Eye (tissue), 1 donor: ENCODE data around the gene ZFYVE28.

Source experiments
- DNase-seq: peaks from one replicate; pipeline ENCODE4 v3.0.0-alpha.2; 2015

The ZFYVE28 gene

GRCh38 chr4:2365054-2365912, 53.2 kb downstream of the ZFYVE28 start:
- peak; percentile 41 for DNase-seq

DNA sequence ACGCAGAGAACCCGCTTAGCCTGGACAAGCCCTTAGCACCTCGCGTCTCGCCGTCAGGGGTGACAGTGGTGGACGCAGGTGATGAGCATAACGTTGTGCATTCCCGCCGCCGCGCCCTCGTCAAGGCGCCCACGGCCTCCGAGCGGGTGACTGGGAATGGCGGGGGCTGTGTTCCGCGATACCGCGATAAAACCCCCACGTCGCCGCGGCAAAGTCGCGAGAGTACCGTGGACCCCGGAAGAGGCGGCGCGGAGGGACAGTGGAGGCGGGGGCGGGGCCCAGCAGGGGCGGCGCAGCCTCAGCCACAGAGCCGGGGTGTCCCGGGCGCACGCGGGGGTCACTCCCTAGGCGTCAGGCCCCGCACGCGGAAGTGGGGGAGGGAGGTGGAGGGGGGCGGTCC, 53.8 kb downstream of the ZFYVE28 start:
- DNase-seq = peak; percentile 53

DNA sequence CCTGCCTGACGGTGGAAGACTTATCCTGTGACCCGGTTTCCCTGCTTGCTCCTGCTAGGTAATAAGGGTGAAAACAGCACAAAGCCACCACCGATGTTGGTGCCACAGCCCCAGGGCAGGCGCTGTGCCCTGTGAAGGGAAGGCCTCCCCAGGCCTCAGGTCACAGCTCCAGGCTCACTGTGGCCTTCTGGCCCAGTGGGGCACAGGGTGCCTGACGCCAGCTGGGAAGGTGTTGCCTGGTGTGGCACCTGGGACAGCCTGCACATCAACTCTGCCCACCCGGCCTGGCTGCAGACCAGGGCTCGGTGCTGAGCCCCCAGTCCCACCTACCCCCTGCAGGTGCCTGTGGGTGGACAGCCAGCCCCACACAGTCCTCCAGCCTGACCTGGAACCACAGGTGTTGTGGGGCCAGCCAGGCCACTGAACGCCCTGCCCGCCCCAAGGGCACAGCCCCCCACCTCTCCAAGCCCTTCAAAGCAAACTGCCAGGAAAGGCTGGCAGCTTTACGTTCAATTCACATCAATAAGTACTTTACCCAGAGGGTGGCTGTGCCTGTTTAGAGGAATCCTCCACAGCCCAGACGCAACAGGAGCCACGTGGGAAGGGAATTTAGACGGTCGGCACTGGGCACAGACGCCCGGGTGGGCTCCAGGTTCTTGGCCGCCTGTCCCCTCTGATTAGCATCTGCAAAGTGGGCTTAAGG, 54.3 kb downstream of the ZFYVE28 start:
- DNase-seq = no peak

GRCh38 chr4:2363056-2363721, 55.3 kb downstream of the ZFYVE28 start:
- DNase-seq = peak; percentile 4

- DNase-seq = no peak
These were observed 56.0 kb downstream of the ZFYVE28 start for GRCh38 chr4:2362266-2363055.

DNA sequence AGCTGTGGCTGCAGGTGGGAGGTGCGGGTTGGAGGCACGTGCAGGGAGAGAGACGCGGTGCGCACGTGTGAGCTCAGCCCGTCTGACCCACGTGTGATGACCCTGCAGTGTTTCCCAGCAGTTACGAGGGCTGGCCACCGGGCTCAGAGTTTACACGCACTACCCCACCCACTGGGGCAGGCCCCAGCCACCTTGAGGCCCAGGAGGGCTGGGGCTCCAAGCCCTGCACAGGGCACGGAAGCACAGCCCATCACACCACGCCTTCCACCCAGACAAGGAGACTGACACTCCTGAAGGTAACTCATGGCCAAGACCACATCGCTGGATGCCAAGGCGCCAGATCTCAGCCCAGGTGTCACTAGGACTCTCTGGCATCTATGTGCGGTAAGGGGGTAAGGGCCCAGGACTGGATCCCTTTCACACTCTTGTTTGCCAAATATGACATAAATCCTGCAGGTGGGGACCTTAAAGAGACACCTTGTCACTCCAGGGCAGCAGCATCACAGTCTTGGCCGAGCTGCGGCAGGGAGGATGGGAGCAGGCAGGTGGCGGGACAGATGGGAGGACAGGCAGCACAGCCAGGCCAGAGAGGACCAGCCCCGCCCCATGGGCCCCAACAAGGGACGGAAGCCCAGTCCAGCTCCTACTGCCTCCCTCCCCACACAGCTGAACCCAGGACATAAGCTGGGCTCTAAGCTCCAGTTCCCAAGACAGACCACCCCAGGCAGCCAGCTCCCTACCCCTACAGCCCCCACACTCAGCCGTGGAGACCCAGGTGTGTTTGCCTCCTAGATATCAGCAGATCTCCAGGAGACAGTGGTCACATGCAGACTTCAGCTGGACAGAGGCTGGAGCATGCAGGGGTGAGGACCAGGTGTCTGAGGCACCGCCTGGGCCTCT, 56.8 kb downstream of the ZFYVE28 start:
- DNase-seq = peak; percentile 40

DNA sequence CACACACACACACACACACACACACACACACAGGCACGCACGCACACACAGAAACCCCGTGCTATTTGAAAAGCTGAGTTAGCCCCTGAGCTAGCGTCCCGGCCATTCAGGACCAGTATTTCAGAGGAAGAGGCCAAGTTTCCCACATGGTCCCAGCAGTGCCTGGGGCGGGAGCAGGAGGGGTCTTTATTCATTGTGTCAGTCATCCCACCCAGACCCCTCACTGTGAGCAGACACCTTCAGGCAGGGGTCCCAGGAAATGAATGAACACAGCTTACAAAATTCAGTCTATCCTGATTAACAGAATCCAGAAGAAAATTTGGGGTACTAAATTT, 58.1 kb downstream of the ZFYVE28 start:
- no peak for DNase-seq

GRCh38 chr4:2359591-2360395, 58.7 kb downstream of the ZFYVE28 start:
- no peak for DNase-seq

- DNase-seq = no peak
These were observed 60.4 kb downstream of the ZFYVE28 start for GRCh38 chr4:2357821-2358745.

- no peak for DNase-seq
These were observed 62.0 kb downstream of the ZFYVE28 start for GRCh38 chr4:2356123-2357069.

GRCh38 chr4:2354760-2355159, 63.7 kb downstream of the ZFYVE28 start:
- DNase-seq = no peak

DNA sequence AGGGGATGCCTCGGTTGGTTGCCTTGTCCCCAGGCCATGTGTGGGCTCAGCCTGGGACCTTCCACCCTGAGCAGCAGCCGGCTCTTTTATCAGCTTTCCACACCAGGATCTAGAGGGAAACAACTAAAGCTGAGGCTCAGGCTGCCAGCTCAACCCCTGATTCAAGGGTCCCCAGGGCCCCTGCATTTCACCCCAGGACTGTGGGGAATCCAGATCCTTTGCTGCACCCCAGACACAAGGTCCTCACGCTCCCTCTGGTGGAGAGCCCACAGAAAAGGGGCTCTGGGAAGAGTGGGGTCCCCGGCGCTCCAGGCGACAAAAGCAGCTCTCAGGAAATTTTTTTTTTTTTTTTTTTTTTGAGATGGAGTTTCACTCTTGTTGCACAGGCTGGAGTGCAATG, 64.3 kb downstream of the ZFYVE28 start:
- DNase-seq = peak; percentile 7

- peak; percentile 20 for DNase-seq
These were observed 65.0 kb downstream of the ZFYVE28 start for GRCh38 chr4:2353222-2354107.

- no peak for DNase-seq
These were observed 65.7 kb downstream of the ZFYVE28 start for GRCh38 chr4:2352729-2353221.

GRCh38 chr4:2352171-2352570, 66.3 kb downstream of the ZFYVE28 start:
- DNase-seq = no peak

DNA sequence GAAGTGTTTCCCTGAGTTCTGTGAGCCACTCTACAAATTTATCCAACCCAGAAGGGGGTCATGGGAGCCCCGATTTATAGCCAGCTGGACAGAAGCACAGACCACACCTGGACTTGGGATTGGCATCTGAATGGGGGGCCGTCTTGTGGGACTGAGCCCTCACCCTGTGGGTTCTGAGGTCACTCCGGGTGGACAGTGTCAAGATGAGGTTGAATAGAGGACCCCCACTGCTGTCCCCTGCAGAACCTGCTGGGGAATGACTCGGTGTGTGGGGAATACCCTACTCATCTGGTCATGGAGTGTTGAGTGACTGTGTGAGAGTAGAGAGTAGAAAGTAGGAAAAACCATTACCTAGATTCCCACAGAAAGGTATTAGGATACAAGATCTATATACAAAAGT, 67.5 kb downstream of the ZFYVE28 start:
- no peak for DNase-seq

DNA sequence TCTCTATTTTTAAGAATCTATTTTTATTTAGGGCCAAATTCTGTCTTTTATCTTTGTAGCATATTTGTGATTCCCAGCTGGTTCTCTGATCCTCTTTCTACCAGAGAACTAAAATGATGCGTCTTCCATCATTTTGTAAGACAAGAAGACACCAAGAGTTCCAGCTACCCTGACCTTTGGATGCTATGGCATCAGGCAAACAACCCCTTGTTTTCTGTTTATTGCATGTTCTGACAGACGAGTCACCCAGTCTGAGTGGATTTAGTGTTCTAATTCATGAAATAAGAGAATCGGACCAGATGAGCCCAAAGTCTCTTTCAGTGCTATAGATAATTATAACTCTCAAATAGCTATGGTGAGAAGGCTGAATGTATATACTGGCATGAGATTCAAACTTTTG, 69.7 kb downstream of the ZFYVE28 start:
- no peak for DNase-seq
